ENCODE data around the gene ETFA.

The ETFA gene

GRCh38 chr15:76327191-76328105, 16.2 kb upstream of the ETFA start:
- Histone ChIP-seq H3K4me2 (no peak overlapping the region), H3K4me1 (ENCODE audit: low read depth, poor library complexity, severe bottlenecking) (no peaks in the 10 kb centered on the region), H2AFZ (ENCODE audit: low read depth) (no peak overlapping the region), H3K9ac (no peak overlapping the region), H4K20me1 (ENCODE audit: insufficient read depth) (no peaks in the 10 kb centered on the region), H3K27me3 (ENCODE audit: insufficient read depth, low read depth) (no peaks in the 10 kb centered on the region), H3K27ac (no peak overlapping the region), H3K4me3 (IDR thresholded peaks at IDR 0.05; ENCODE audit: insufficient read depth, low read depth, low read length) (no peak overlapping the region), H3K79me2 (ENCODE audit: insufficient read depth, low read depth) (no peaks in the 10 kb centered on the region), H3K36me3 (ENCODE audit: insufficient read depth) (no peaks in the 10 kb centered on the region)
- TF ChIP-seq CTCF (conservative IDR thresholded peaks at IDR 0.05; ENCODE audit: low read depth, low read length): no peak

DNA sequence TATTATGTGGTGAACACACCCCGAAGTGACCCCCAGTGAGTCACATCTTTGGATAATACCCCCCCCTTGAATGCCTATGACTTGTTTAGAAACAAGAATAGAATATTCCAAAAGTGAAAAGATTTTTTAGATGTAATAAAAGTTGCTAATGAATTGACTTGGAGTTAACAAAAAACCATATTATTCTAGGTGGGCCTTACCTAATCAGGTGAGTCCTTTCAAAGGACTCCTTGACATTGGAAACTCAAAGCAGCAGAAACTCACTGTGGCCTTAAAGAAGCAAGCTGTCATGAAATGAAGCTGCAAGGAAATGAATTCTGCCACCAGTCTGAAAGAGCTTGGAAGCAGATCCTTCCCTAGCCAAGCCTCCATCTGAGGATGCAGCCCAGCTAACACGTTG, 14.4 kb upstream of the ETFA start:
- Histone ChIP-seq H3K4me1 (ENCODE audit: low read depth, poor library complexity, severe bottlenecking) (no peaks in the 10 kb centered on the region), H3K36me3 (ENCODE audit: insufficient read depth) (no peaks in the 10 kb centered on the region), H3K4me2 (no peak overlapping the region), H4K20me1 (ENCODE audit: insufficient read depth) (no peaks in the 10 kb centered on the region), H3K79me2 (ENCODE audit: insufficient read depth, low read depth) (no peaks in the 10 kb centered on the region), H3K27me3 (ENCODE audit: insufficient read depth, low read depth) (no peaks in the 10 kb centered on the region), H2AFZ (ENCODE audit: low read depth) (no peak overlapping the region), H3K4me3 (IDR thresholded peaks at IDR 0.05; ENCODE audit: insufficient read depth, low read depth, low read length) (no peak overlapping the region), H3K27ac (no peak overlapping the region), H3K9ac (no peak overlapping the region)
- no peak for TF ChIP-seq CTCF (conservative IDR thresholded peaks at IDR 0.05; ENCODE audit: low read depth, low read length)

- TF ChIP-seq CTCF (conservative IDR thresholded peaks at IDR 0.05; ENCODE audit: low read depth, low read length): no peak
- no peaks in the 10 kb centered on the region for H3K79me2 ChIP-seq (ENCODE audit: insufficient read depth, low read depth)
- no peaks in the 10 kb centered on the region for H3K36me3 ChIP-seq (ENCODE audit: insufficient read depth)
- no peak overlapping the region for H3K27ac ChIP-seq
- no peaks in the 10 kb centered on the region for H3K27me3 ChIP-seq (ENCODE audit: insufficient read depth, low read depth)
- H3K4me3 ChIP-seq (IDR thresholded peaks at IDR 0.05; ENCODE audit: insufficient read depth, low read depth, low read length): no peak overlapping the region
- no peak overlapping the region for H3K9ac ChIP-seq
- peaks cover 3% of the 10 kb centered on the region for H3K4me1 ChIP-seq (ENCODE audit: low read depth, poor library complexity, severe bottlenecking)
- no peak overlapping the region for H2AFZ ChIP-seq (ENCODE audit: low read depth)
- no peak overlapping the region for H3K4me2 ChIP-seq
- H4K20me1 ChIP-seq (ENCODE audit: insufficient read depth): no peaks in the 10 kb centered on the region
Measured at GRCh38 chr15:76324066-76324465, 12.8 kb upstream of the ETFA start.

DNA sequence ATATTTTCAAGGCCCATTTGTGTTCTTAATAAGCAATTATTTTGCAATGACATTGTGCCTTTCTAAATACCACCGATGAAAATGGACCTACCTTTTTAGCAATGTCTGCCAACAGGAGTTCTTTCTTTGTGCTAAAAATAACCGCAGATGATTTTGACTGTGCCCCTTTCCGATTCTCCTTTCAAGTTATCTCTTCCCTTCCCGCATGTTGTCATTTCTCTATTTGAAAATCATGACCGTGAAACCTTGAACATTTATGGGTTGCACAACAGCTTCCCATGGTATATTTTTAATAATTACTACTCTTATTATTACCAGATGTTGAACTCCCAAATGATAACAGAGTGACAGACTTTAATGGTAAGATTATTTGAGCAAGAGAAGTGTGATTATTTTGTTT, 10.3 kb upstream of the ETFA start:
- H3K79me2 ChIP-seq (ENCODE audit: insufficient read depth, low read depth): no peaks in the 10 kb centered on the region
- no peaks in the 10 kb centered on the region for H3K27me3 ChIP-seq (ENCODE audit: insufficient read depth, low read depth)
- no peak for TF ChIP-seq CTCF (conservative IDR thresholded peaks at IDR 0.05; ENCODE audit: low read depth, low read length)
- no peak overlapping the region for H3K4me3 ChIP-seq (IDR thresholded peaks at IDR 0.05; ENCODE audit: insufficient read depth, low read depth, low read length)
- H3K4me2 ChIP-seq: no peak overlapping the region
- no peak overlapping the region for H3K9ac ChIP-seq
- no peak overlapping the region for H3K27ac ChIP-seq
- H3K36me3 ChIP-seq (ENCODE audit: insufficient read depth): no peaks in the 10 kb centered on the region
- H3K4me1 ChIP-seq (ENCODE audit: low read depth, poor library complexity, severe bottlenecking): peaks cover 3% of the 10 kb centered on the region
- H2AFZ ChIP-seq (ENCODE audit: low read depth): no peak overlapping the region
- H4K20me1 ChIP-seq (ENCODE audit: insufficient read depth): no peaks in the 10 kb centered on the region

All from KMS-11 (cell line).